NCI-H82 treated with DMSO at 0.1 percent for 48 hours (cell line): Measurements from ENCODE around the gene KRTAP4-5.
"Not testable (repeated sequence)": the region's sequence is repeated elsewhere in the genome, so short reads cannot be mapped to it uniquely, and the experiment has no call there.

Source experiments
- DNase-seq: peaks from one replicate; lab custom pipeline; 2025; ENCODE audit not compliant: unreplicated experiment; lab: John Stamatoyannopoulos, UW

Gene KRTAP4-5

GRCh38 chr17:41149652-41149985, at the start of gene KRTAP4-5:
KRTAP4-5 (minus strand) TSS chr17:41149825; CDS start chr17:41149767, 58 bp downstream.
- no peak for DNase-seq

GRCh38 chr17:41196068-41196467, 46.4 kb upstream of the KRTAP4-5 start:
- DNase-seq: no peak

GRCh38 chr17:41190328-41190727, 40.7 kb upstream of the KRTAP4-5 start:
- no peak for DNase-seq

- not testable (repeated sequence) for DNase-seq
Measured at GRCh38 chr17:41189837-41190318, 40.3 kb upstream of the KRTAP4-5 start, which contains the start of gene KRTAP9-1. KRTAP9-1 (plus strand) TSS chr17:41189887; CDS start chr17:41189887, 0 bp downstream.

GRCh38 chr17:41186872-41187271, 37.2 kb upstream of the KRTAP4-5 start:
- DNase-seq: no peak

- no peak for DNase-seq
Measured at GRCh38 chr17:41185001-41185400, 35.4 kb upstream of the KRTAP4-5 start.

- DNase-seq: no peak
Measured at GRCh38 chr17:41184480-41184961, 34.9 kb upstream of the KRTAP4-5 start, which contains the start of gene KRTAP4-1. KRTAP4-1 (minus strand) TSS chr17:41184911; CDS start chr17:41184854, 57 bp downstream.

GRCh38 chr17:41178843-41179616, 29.4 kb upstream of the KRTAP4-5 start:
- no peak for DNase-seq

GRCh38 chr17:41178341-41178740, 28.7 kb upstream of the KRTAP4-5 start:
- no peak for DNase-seq

GRCh38 chr17:41177727-41178271, 28.2 kb upstream of the KRTAP4-5 start, which contains the start of gene KRTAP4-2:
KRTAP4-2 (minus strand) TSS chr17:41178221; CDS start chr17:41178164, 57 bp downstream.
- DNase-seq: no peak

GRCh38 chr17:41176744-41177387, 27.2 kb upstream of the KRTAP4-5 start:
- no peak for DNase-seq

GRCh38 chr17:41171886-41172285, 22.3 kb upstream of the KRTAP4-5 start:
- no peak for DNase-seq

GRCh38 chr17:41168121-41168520, 18.5 kb upstream of the KRTAP4-5 start, which contains the start of gene KRTAP4-3:
KRTAP4-3 (minus strand) TSS chr17:41168221; CDS start chr17:41168172, 49 bp downstream.
- no peak for DNase-seq

- DNase-seq: no peak
Measured at GRCh38 chr17:41167561-41167960, 17.9 kb upstream of the KRTAP4-5 start.

GRCh38 chr17:41163828-41164227, 14.2 kb upstream of the KRTAP4-5 start:
- no peak for DNase-seq

- DNase-seq: no peak
Measured at GRCh38 chr17:41160648-41161047, 11.0 kb upstream of the KRTAP4-5 start, which contains the start of gene KRTAP4-4. KRTAP4-4 (minus strand) TSS chr17:41160748; CDS start chr17:41160691, 57 bp downstream.

GRCh38 chr17:41160190-41160589, 10.6 kb upstream of the KRTAP4-5 start:
- not testable (repeated sequence) for DNase-seq

GRCh38 chr17:41153856-41154255, 4.2 kb upstream of the KRTAP4-5 start:
- DNase-seq: no peak

- no peak for DNase-seq
Measured at GRCh38 chr17:41151525-41151924, 1.9 kb upstream of the KRTAP4-5 start.

GRCh38 chr17:41150026-41150425, 401 bp upstream of the KRTAP4-5 start:
- no peak for DNase-seq

- not testable (repeated sequence) for DNase-seq
Measured at GRCh38 chr17:41148971-41149651, 514 bp downstream of the KRTAP4-5 start.
